HG03135 (cell line): ENCODE data around the gene ULK4.

Source experiments
- ATAC-seq: cut with Tn5 transposase; IDR thresholded peaks from one replicate; pipeline ENCODE4 v1.9.1; 2021; ENCODE audit warnings: mild to moderate bottlenecking, moderate library complexity; ENCODE audit not compliant: unreplicated experiment

ULK4 gene

GRCh38 chr3:41519746-41520145 is 442.2 kb downstream of the ULK4 start:
- ATAC-seq: no peak

GRCh38 chr3:41518626-41519025 is 443.3 kb downstream of the ULK4 start:
- ATAC-seq: no peak

GRCh38 chr3:41508063-41508696 is 453.7 kb downstream of the ULK4 start:
- no peak for ATAC-seq

GRCh38 chr3:41507336-41508062 is 454.4 kb downstream of the ULK4 start:
- ATAC-seq: no peak

GRCh38 chr3:41503998-41504623 is 457.8 kb downstream of the ULK4 start:
- ATAC-seq: no peak

- ATAC-seq: no peak
Measured at GRCh38 chr3:41502481-41502880, 459.4 kb downstream of the ULK4 start.

- no peak for ATAC-seq
Measured at GRCh38 chr3:41502023-41502422, 459.9 kb downstream of the ULK4 start.

GRCh38 chr3:41498847-41499246 is 463.1 kb downstream of the ULK4 start:
- ATAC-seq: no peak

- ATAC-seq: no peak
Measured at GRCh38 chr3:41490360-41490759, 471.5 kb downstream of the ULK4 start.

- no peak for ATAC-seq
Measured at GRCh38 chr3:41489231-41489630, 472.7 kb downstream of the ULK4 start.

- no peak for ATAC-seq
Measured at GRCh38 chr3:41488501-41488900, 473.4 kb downstream of the ULK4 start.

- ATAC-seq: no peak
Measured at GRCh38 chr3:41485484-41485883, 476.4 kb downstream of the ULK4 start.

- no peak for ATAC-seq
Measured at GRCh38 chr3:41482134-41482533, 479.8 kb downstream of the ULK4 start.

GRCh38 chr3:41478278-41478677 is 483.6 kb downstream of the ULK4 start:
- ATAC-seq: no peak

GRCh38 chr3:41477399-41478014 is 484.4 kb downstream of the ULK4 start:
- no peak for ATAC-seq

- ATAC-seq: no peak
Measured at GRCh38 chr3:41469083-41469482, 492.8 kb downstream of the ULK4 start.

GRCh38 chr3:41467481-41467880 is 494.4 kb downstream of the ULK4 start:
- ATAC-seq: no peak

- no peak for ATAC-seq
Measured at GRCh38 chr3:41464858-41465257, 497.0 kb downstream of the ULK4 start.

- no peak for ATAC-seq
Measured at GRCh38 chr3:41464401-41464800, 497.5 kb downstream of the ULK4 start.

GRCh38 chr3:41462103-41462691 is 499.7 kb downstream of the ULK4 start:
- no peak for ATAC-seq

GRCh38 chr3:41460736-41461135 is 501.2 kb downstream of the ULK4 start:
- ATAC-seq: no peak
